Esophagus (tissue), 2 donors: ENCODE results near the gene ME3. TPM values are rescaled to one million over a fixed set of nuclear protein-coding genes. Genes with fewer than 3 reads are reported as not detected.
"Not testable (repeated sequence)": the region's sequence is repeated elsewhere in the genome, so short reads cannot be mapped to it uniquely, and the experiment has no call there.

ENCODE experiments used
- H3K27ac ChIP-seq, 2 donors: one replicate each; pipeline ENCODE4 v1.5.1; 2013; ENCODE audit warnings: low read depth in 2 of 2, mild to moderate bottlenecking in 2 of 2, inconsistent platforms in 1 of 2, low read length in 1 of 2, moderate library complexity in 1 of 2
- H3K27me3 ChIP-seq, 2 donors: one replicate each; pipeline ENCODE4 v1.6.1; 2013; ENCODE audit warnings: low read length in 2 of 2, control low read depth in 1 of 2, mild to moderate bottlenecking in 1 of 2; ENCODE audit not compliant: insufficient read depth in 2 of 2, control insufficient read depth in 1 of 2
- H3K36me3 ChIP-seq, 2 donors: one replicate each; pipeline ENCODE4 v1.6.1; 2013; ENCODE audit warnings: low read length in 1 of 2; ENCODE audit not compliant: control insufficient read depth in 2 of 2, insufficient read depth in 2 of 2
- H3K4me1 ChIP-seq, 2 donors: one replicate each; pipeline ENCODE4 v1.6.1; 2013; ENCODE audit warnings: low read length in 1 of 2; ENCODE audit not compliant: control insufficient read depth in 2 of 2, insufficient read depth in 2 of 2
- H3K4me3 ChIP-seq, 2 donors: one replicate each; pipeline ENCODE4 v1.5.1; 2013; ENCODE audit warnings: low read length in 2 of 2, mild to moderate bottlenecking in 2 of 2, low read depth in 1 of 2, moderate library complexity in 1 of 2
- H3K9me3 ChIP-seq, 2 donors: one replicate each; pipeline ENCODE4 v1.6.1; 2013; ENCODE audit warnings: mild to moderate bottlenecking in 2 of 2, low read depth in 1 of 2, low read length in 1 of 2, moderate library complexity in 1 of 2; ENCODE audit not compliant: control insufficient read depth in 2 of 2, insufficient read depth in 1 of 2
- WGBS, 2 donors: extraction: QIAGEN DNeasy Blood & Tissue Kit; methylation state at CpG; one replicate each; pipeline ENCODE4 v1.1.7; 2013; 5-methylcytosine and 5-hydroxymethylcytosine counted together
- polyA plus RNA-seq, 2 donors: library from polyadenylated mRNA; stranded (reverse); fragments of 200-250 nt; gene quantifications; one replicate each; pipeline ENCODE4 v1.2.3, GENCODE V29; 2013
- donor health status: healthy with polysubstance abuse.
- donor health status: Bipolar disorder and iron deficiency.

The ME3 gene
- polyA plus RNA-seq, 2 donors: 3.0 to 4.5 TPM

DNA sequence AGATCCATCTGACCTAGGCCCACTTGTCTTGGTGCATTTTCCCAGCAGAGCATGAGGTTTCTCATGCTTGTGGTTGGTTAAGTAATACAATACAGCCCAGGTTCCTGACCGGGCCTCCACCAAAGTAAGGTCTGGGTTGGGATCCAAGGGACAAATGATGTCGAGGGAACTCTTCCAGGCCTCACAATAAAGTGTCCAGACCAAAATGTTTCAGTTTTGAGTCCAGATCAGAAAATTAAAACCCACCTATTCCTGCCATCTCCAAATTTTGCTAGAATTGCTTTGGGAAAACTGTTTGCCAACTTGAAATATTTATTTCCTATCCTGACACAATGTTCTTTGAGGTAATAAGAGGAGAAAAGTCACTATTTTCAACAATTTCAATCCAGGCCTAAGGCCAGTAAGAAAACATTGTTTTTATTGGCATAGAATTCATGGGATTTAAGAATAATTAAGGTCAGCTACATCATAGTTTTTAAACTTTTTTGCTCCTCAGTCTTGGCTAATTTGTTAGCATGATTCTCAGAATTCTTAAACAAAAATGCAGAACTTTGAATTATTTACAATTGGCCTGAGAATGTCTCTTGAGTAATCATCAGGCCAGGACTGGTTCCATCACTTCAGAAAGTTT lies 51.4 kb downstream of the ME3 start:
- no peaks in the 10 kb centered on the region for H3K9me3 ChIP-seq
- H3K36me3 ChIP-seq: no peaks in the 10 kb centered on the region
- no peak overlapping the region for H3K4me3 ChIP-seq
- no peak overlapping the region for H3K27ac ChIP-seq
- 67 to 68% methylated on average over 2 of the region's 2 CpGs for WGBS, 2 donors
- no peaks in the 10 kb centered on the region for H3K4me1 ChIP-seq
- no peaks in the 10 kb centered on the region for H3K27me3 ChIP-seq

DNA sequence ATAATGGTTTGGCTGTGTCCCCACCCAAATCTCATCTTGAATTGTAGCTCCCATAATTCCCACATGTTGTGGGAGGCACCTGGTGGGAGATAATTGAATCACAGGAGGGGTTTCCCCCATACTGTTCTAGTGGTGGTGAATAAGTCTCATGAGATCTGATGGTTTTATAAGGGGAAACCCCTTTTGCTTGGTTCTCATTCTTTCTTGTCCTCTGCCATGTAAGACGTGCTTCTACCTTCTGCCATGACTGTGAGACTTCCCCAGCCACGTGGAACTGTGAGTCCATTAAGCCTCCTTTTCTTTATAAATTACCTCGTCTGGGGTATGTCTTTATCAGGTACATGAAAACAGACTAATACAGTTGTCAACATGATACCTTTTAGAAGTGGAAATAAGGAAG lies 53.0 kb downstream of the ME3 start:
- 78 to 82% methylated on average over 3 of the region's 3 CpGs for WGBS, 2 donors
- not testable (repeated sequence) for H3K4me1 ChIP-seq, H3K4me3 ChIP-seq, H3K36me3 ChIP-seq, H3K9me3 ChIP-seq, H3K27ac ChIP-seq, H3K27me3 ChIP-seq

DNA sequence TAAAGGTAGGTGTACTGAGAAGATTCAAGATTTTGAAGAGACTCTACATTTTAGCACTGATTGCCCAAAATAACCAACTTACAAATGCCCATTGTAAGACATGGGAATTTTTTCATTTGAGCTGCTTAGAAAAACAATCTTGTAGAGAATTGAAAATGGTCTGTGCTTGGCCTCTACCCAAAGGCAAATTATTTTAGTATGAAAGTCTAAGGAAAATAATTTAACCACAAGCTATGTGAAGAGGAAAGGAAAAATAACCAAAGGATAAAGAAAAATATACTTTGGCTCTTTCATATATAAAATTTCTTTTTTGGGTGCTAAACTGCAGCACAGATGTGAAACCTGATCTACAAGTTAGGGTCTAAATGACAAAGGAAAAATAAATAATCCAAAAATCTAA lies 54.9 kb downstream of the ME3 start:
- no peaks in the 10 kb centered on the region for H3K9me3 ChIP-seq
- H3K27me3 ChIP-seq: no peaks in the 10 kb centered on the region
- H3K27ac ChIP-seq: no peak overlapping the region
- no peak overlapping the region for H3K4me3 ChIP-seq
- H3K4me1 ChIP-seq: no peaks in the 10 kb centered on the region
- H3K36me3 ChIP-seq: no peaks in the 10 kb centered on the region

DNA sequence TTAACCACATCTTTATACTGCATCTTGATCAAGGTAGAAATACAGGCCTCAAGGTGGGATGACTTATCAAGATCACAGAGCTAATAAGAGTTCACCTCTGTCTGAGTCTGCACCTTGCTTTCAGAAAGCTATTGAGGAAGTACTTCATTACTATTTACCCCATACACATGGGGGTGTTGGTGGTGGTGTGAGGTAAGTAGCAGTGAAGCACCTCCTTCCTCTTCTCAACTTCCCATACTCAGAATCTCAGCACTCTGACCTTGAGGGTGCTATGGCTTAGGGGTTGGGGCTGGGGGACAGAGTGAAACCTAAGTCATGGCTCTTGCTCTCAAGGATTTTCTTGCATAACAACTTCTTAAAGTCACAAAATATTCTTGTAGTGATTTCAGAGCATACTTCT lies 56.9 kb downstream of the ME3 start:
- no peaks in the 10 kb centered on the region for H3K27me3 ChIP-seq
- H3K36me3 ChIP-seq: no peaks in the 10 kb centered on the region
- H3K4me1 ChIP-seq: no peaks in the 10 kb centered on the region
- no peak overlapping the region for H3K4me3 ChIP-seq
- H3K27ac ChIP-seq: no peak overlapping the region
- H3K9me3 ChIP-seq: no peaks in the 10 kb centered on the region

DNA sequence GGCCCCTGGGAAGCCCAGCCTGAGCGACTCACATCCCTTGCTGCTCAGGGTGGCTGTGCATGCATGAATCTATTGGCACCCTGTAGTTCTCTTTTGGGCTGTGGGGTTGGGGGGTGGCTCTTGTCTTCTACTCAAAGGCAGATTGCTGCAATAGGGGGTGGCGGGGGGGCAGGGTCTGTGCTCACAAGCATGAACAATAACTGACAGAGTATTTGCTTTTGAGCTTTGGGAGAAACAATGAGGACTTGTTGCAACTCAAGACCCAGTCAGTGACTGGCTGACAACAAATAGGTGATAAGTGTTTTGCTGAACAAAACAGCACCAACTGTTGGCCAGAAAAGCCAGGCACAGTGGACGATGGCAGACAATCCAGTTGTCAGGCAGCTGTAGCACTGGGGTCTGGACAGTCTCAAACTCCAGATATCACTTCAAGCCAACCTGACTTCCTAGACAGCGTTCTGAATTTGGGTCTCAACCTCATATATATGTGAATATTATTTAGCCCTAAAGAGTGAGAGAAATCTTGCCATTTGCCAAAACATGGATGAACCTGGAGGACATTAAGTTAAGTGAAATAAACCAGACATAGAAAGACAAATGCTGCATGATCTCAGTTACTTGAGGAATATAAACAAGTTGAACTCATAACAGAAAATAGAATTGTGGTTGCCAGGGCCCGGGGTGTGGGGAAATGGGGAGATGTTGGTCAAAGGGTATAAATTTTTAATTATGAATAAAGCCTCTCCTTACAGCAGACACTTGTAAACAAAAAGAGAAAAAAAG lies 61.7 kb downstream of the ME3 start:
- no peaks in the 10 kb centered on the region for H3K9me3 ChIP-seq
- 84 to 87% methylated on average over 5 of the region's 5 CpGs for WGBS, 2 donors

DNA sequence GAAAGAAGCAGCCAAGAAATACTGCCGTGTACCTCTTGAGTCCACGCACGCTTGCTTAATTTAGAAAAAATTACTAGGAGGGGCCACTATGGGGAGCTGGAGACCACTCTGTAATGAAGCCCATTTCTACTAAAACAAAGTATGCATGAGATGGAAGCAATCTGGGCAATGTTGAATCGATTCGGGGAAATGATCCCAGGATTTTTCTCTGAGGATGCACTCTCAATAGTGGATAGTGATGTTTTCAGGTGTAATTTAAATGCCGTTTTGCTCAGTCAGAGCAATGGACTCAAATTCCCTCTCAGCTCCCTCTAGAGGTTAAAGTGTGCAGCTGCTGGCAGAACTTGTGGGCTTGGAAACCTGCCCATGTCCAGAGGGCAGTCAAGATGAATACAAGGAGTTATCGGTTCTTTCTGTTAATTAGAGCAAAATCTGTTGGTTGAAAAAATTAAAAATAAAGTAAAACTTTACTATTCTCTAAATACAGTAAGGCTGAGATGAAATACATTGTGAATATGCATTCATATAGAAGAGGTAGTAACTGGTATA lies 64.1 kb downstream of the ME3 start:
- no peaks in the 10 kb centered on the region for H3K4me1 ChIP-seq
- H3K27ac ChIP-seq: no peak overlapping the region
- no peaks in the 10 kb centered on the region for H3K36me3 ChIP-seq
- H3K4me3 ChIP-seq: no peak overlapping the region
- no peaks in the 10 kb centered on the region for H3K27me3 ChIP-seq
- H3K9me3 ChIP-seq: no peaks in the 10 kb centered on the region
- 7 to 11% methylated on average over 7 of the region's 7 CpGs for WGBS, 2 donors

More for the DNA sequence above, 61.7 kb downstream of the ME3 start:
- Histone ChIP-seq H3K4me3 (no peak overlapping the region), H3K27me3 (no peaks in the 10 kb centered on the region), H3K4me1 (no peaks in the 10 kb centered on the region), H3K27ac (no peak overlapping the region), H3K36me3 (no peaks in the 10 kb centered on the region)

DNA sequence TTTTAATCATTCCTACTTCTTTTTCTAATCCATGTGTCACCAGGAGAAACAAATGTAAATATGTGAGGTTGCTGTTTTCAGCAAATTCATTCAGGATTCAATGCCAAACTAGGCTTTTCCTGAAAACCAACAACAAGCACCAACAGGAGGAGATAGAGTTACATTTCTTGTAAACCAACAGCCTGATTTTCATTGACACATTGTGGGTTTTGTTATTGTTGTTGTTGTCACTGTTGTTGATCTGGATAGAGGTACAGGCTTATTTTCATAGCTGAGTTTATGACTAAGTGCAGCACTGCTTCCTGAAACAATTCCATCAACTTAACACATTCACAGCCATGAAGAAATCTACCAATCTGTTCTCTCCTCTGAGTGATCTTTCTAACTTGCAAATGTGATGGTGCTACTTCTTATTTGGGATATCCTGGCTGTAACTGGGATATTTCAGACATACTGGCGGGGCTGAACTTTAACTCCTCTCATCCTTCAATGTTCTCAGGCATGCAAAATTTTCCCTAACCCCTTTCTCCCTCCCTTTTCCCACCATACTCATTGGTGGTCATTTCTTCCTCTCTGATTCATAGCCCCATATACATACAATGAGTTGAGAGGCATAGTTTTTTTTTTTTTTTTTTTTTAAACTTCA lies 65.5 kb downstream of the ME3 start:
- Histone ChIP-seq H3K27ac (no peak overlapping the region), H3K36me3 (no peaks in the 10 kb centered on the region), H3K27me3 (no peaks in the 10 kb centered on the region), H3K4me1 (no peaks in the 10 kb centered on the region), H3K9me3 (no peaks in the 10 kb centered on the region), H3K4me3 (no peak overlapping the region)
- WGBS, 2 donors: 55 to 86% methylated on average over 1 of the region's 1 CpG

DNA sequence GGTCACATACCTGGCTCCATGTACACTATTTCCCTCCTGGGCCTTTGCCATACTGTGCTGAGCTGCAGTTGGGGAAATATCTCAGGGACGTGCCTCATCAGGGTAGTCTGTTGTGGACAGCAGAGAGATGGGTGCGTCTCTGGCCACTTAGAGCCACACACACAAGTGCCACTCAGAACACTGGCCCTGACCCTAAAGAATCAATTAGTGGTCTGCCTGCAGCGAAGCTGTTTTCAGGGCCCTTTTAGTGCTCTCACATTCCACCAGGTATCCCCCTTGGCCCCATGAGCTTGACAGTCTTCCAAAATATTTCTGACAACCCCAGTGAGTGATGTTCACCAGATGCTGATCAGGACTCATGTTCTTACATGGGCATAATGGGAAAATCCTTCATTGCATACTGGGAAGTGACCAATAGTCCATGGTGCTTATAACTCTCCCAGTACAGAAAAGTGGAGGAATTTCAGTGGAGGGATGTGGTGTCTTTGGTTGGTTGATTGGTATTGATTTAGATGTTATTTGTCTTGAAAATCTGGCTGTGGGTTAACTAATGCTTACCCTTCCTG lies 66.1 kb downstream of the ME3 start:
- Histone ChIP-seq H3K27ac (no peak overlapping the region), H3K4me1 (no peaks in the 10 kb centered on the region), H3K9me3 (no peaks in the 10 kb centered on the region), H3K36me3 (no peaks in the 10 kb centered on the region), H3K27me3 (no peaks in the 10 kb centered on the region), H3K4me3 (no peak overlapping the region)
- WGBS, 2 donors: 83 to 88% methylated on average over 3 of the region's 3 CpGs

DNA sequence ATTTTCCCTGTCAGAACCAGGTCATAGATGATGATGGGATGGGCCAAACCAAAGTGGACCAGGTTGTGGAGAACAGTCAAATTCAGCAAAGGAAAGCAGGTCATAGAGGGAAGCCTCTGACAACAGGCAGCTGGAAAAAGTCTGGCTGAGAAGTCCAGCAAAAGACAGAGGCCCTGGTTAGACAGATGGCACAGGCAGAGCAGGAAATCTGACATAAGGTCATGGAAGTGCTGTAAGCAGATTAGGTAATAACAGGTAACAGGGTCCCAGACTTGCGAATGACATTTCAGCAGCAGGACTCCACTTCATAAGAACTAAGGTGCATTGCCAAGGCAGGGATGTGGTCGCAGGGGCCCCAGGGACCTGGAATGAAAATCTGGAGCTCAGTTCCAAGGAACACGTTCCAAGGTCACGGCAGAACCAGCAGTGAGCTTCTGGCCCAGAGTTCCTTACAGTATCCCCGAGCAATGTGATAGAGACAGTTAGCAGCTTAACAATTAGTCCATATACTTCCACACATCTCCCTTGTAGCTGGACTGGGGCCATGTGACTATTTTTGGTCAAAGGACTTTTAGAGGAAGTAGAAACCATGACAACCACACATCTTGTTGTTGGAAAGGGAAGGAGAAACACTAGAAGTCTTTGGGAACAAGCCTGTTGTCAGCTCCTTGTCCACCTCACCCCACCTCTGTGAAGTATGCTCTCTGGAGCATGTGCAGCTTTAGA lies 75.4 kb downstream of the ME3 start:
- Histone ChIP-seq H3K27me3 (no peaks in the 10 kb centered on the region), H3K4me1 (no peaks in the 10 kb centered on the region), H3K4me3 (no peak overlapping the region), H3K9me3 (no peaks in the 10 kb centered on the region), H3K27ac (no peak overlapping the region), H3K36me3 (no peaks in the 10 kb centered on the region)
- 51 to 55% methylated on average over 5 of the region's 5 CpGs for WGBS, 2 donors
